ENCODE data around the gene METAP1D. TPM values are rescaled to one million over a fixed set of nuclear protein-coding genes. Genes with fewer than 3 reads are reported as not detected.

Gene METAP1D
- total RNA-seq, 1 experiment from 2014 or later = 5.2 TPM

- H3K9me3 Mint-ChIP-seq = no peaks in the 10 kb centered on the region
- peaks cover 2 to 12% (median 10%) of the 10 kb centered on the region in 3 experiments; a peak in 4 of 7 replicates for H3K36me3 Mint-ChIP-seq (ENCODE audit: insufficient read depth in 1 of 3, low read depth in 3 of 3)
- Histone ChIP-seq H3K56ac (ENCODE audit: insufficient read length, low read depth, low read length) (no peak overlapping the region), H3K27me3 (ENCODE audit: insufficient read depth, low read length) (no peaks in the 10 kb centered on the region), H2AK5ac (ENCODE audit: insufficient read length, low read length) (no peak overlapping the region), H2AFZ (ENCODE audit: low read length) (no peak overlapping the region), H2BK15ac (ENCODE audit: low read depth, low read length) (no peak overlapping the region), H3K79me2 (ENCODE audit: insufficient read depth, low read length) (no peaks in the 10 kb centered on the region), H4K20me1 (ENCODE audit: control insufficient read depth, insufficient read depth, insufficient read length) (no peaks in the 10 kb centered on the region), H2BK5ac (ENCODE audit: insufficient read length, low read length) (no peak overlapping the region), H3K4me2 (ENCODE audit: insufficient read depth, insufficient read length, low read length) (no peak overlapping the region), H3K27ac (ENCODE audit: insufficient read length, low read depth, low read length) (no peak overlapping the region), H3T11ph (ENCODE audit: low read length) (no peak overlapping the region), H2BK120ac (ENCODE audit: low read depth, low read length, poor library complexity, severe bottlenecking) (no peak overlapping the region), H4K91ac (ENCODE audit: insufficient read length, low read depth, low read length) (no peak overlapping the region), H3K14ac (ENCODE audit: insufficient read depth, low read length) (no peak overlapping the region), H3K18ac (ENCODE audit: insufficient read length, low read depth, low read length) (no peak overlapping the region), H3K79me1 (ENCODE audit: insufficient read depth, low read depth, low read length, poor library complexity, severe bottlenecking) (no peaks in the 10 kb centered on the region), H2BK12ac (ENCODE audit: insufficient read length, low read depth, low read length) (no peak overlapping the region), H3K4me1 (ENCODE audit: insufficient read depth, low read length) (no peaks in the 10 kb centered on the region), H3K9ac (ENCODE audit: extremely low read depth, insufficient read length, low read length) (no peak overlapping the region), H4K5ac (ENCODE audit: insufficient read length, low read depth, low read length) (no peak overlapping the region), H3K23ac (ENCODE audit: insufficient read length, low read depth, low read length) (no peak overlapping the region), H3K9me3 (ENCODE audit: control insufficient read depth, low read depth, low read length) (no peaks in the 10 kb centered on the region), H3K4ac (ENCODE audit: low read depth, low read length) (no peak overlapping the region), H4K8ac (replicated peaks; ENCODE audit: insufficient read length, low read depth, low read length) (no peak overlapping the region), H2BK20ac (ENCODE audit: low read depth, low read length, poor library complexity, severe bottlenecking) (no peak overlapping the region), H3K23me2 (ENCODE audit: insufficient read length, low read depth, low read length, poor library complexity, severe bottlenecking) (no peaks in the 10 kb centered on the region)
- WGBS (ENCODE audit: extremely low coverage, insufficient read length, low lambda C conversion rate) = no CpG with 5 or more reads among the region's 7 CpGs
- 0 out of 4 replicates have a peak, but pooled peaks cover 0 to 3% of the 10 kb centered on the region in 2 experiments for H3K4me1 Mint-ChIP-seq
- TF ChIP-seq CTCF (conservative IDR thresholded peaks at IDR 0.05) = no peak
- no peaks in the 10 kb centered on the region for H3K27me3 Mint-ChIP-seq (ENCODE audit: low read depth)
- DNase-seq = no peak
- peak overlapping the region in 1 of 3 experiments; percentile 7; a peak in 1 of 7 replicates for H3K27ac Mint-ChIP-seq
- no peak overlapping the region for H3K4me3 Mint-ChIP-seq
Observed at GRCh38 chr2:171956135-171956825, 43.5 kb upstream of the METAP1D start.
